SK-N-SH (cell line): ENCODE results near the gene DOK4.

Experiments
- CTCF ChIP-seq: fragments of 200-600 bp; sonication (generic); IDR thresholded peaks from 2 replicates; pipeline ENCODE4 v1.6.1; 2017; ENCODE audit warnings: antibody characterized with exemption, mild to moderate bottlenecking, moderate library complexity
- EZH2phosphoT487 ChIP-seq: fragments of 200-600 bp; sonication (generic); IDR thresholded peaks from 2 replicates; pipeline ENCODE4 v1.6.1; 2017; ENCODE audit warnings: low read depth, mixed run types, mild to moderate bottlenecking, antibody characterized with exemption, moderate library complexity, borderline replicate concordance
- GABPA ChIP-seq: IDR thresholded peaks from 2 replicates; pipeline ENCODE4 v1.4.0; 2012; ENCODE audit warnings: low read depth, mild to moderate bottlenecking
- JUND ChIP-seq: IDR thresholded peaks from 2 replicates; pipeline ENCODE4 v1.4.0; 2012
- MAX ChIP-seq: IDR thresholded peaks from 2 replicates; pipeline ENCODE4 v1.4.0; 2012; ENCODE audit warnings: low read depth
- MXI1 ChIP-seq: IDR thresholded peaks from 2 replicates; pipeline ENCODE4 v1.6.1; 2012; ENCODE audit warnings: mild to moderate bottlenecking, low read depth, low read length, improper control_type of control experiment
- POLR2AphosphoS5 ChIP-seq: IDR thresholded peaks from 2 replicates; pipeline ENCODE4 v1.6.1; 2012; ENCODE audit warnings: low read depth, low read length
- RAD21 ChIP-seq: IDR thresholded peaks from 2 replicates; pipeline ENCODE4 v1.6.1; 2012; ENCODE audit warnings: mild to moderate bottlenecking, low read length
- REST ChIP-seq: IDR thresholded peaks from 2 replicates; pipeline ENCODE4 v1.6.1; 2012; ENCODE audit warnings: mild to moderate bottlenecking, low read depth, low read length, moderate library complexity
- SMC3 ChIP-seq: IDR thresholded peaks from 2 replicates; pipeline ENCODE4 v1.6.1; 2012; ENCODE audit warnings: low read depth, low read length, improper control_type of control experiment
- TAF1 ChIP-seq: IDR thresholded peaks from 2 replicates; pipeline ENCODE4 v1.6.1; 2012; ENCODE audit warnings: low read depth, mild to moderate bottlenecking, low read length, moderate library complexity, borderline replicate concordance

- no peak for TF ChIP-seq REST
- TF ChIP-seq CTCF, result no peak
- no peak for TF ChIP-seq EZH2phosphoT487
- no peak for TF ChIP-seq TAF1
- no peak for TF ChIP-seq MAX
- TF ChIP-seq GABPA, result no peak
- no peak for TF ChIP-seq POLR2AphosphoS5
- no peak for TF ChIP-seq RAD21
- no peak for TF ChIP-seq JUND
- no peak for TF ChIP-seq SMC3
- TF ChIP-seq MXI1, result no peak
Measured at GRCh38 chr16:57534881-57535658, 48.8 kb upstream of the DOK4 start.
